ENCODE measurements around the gene CATSPER1. TPM values are rescaled to one million over a fixed set of nuclear protein-coding genes. Genes with fewer than 3 reads are reported as not detected.

CATSPER1 gene
- total RNA-seq, 1 donor from 2014 or later, result not detected

- DNase-seq, result peak; percentile 68
These were observed 23.5 kb downstream of the CATSPER1 start for GRCh38 chr11:66002648-66003225.

GRCh38 chr11:66001942-66002647, 24.2 kb downstream of the CATSPER1 start, which contains the start of the genes BANF1 and EIF1AD:
Gene BANF1 (plus strand): TSS chr11:66002503. CDS start chr11:66003251, 748 bp downstream.
Gene EIF1AD (minus strand): TSS chr11:66002157. CDS start chr11:66000389, 1,768 bp downstream.
- DNase-seq, result peak; percentile 99

- no peak for DNase-seq
These were observed 29.0 kb downstream of the CATSPER1 start for GRCh38 chr11:65997286-65997685.

- no peak for DNase-seq
These were observed 34.2 kb downstream of the CATSPER1 start for GRCh38 chr11:65992056-65992455.

GRCh38 chr11:65988791-65989592, 37.3 kb downstream of the CATSPER1 start:
- peak; percentile 98 for DNase-seq

- DNase-seq, result no peak
These were observed 38.9 kb downstream of the CATSPER1 start for GRCh38 chr11:65987336-65987735.

- DNase-seq, result no peak
These were observed 42.7 kb downstream of the CATSPER1 start for GRCh38 chr11:65983589-65983987.

- DNase-seq, result no peak
These were observed 43.3 kb downstream of the CATSPER1 start for GRCh38 chr11:65982824-65983588.

GRCh38 chr11:65981972-65982823, 44.1 kb downstream of the CATSPER1 start:
- DNase-seq, result no peak

- no peak for DNase-seq
These were observed 45.1 kb downstream of the CATSPER1 start for GRCh38 chr11:65981101-65981740.

- DNase-seq, result no peak
These were observed 47.0 kb downstream of the CATSPER1 start for GRCh38 chr11:65979261-65979759.

GRCh38 chr11:65978391-65979238, 47.7 kb downstream of the CATSPER1 start:
- DNase-seq, result no peak

- no peak for DNase-seq
These were observed 48.5 kb downstream of the CATSPER1 start for GRCh38 chr11:65977621-65978390.

- no peak for DNase-seq
These were observed 49.8 kb downstream of the CATSPER1 start for GRCh38 chr11:65976216-65977176.

- no peak for DNase-seq
These were observed 50.5 kb downstream of the CATSPER1 start for GRCh38 chr11:65975771-65976170.

GRCh38 chr11:65973439-65974110, 52.7 kb downstream of the CATSPER1 start:
- no peak for DNase-seq

GRCh38 chr11:65972116-65972515, 54.2 kb downstream of the CATSPER1 start:
- DNase-seq, result no peak
